ENCODE results near the gene VWA8. TPM values are rescaled to one million over a fixed set of nuclear protein-coding genes. Genes with fewer than 3 reads are reported as not detected.

The VWA8 gene
- total RNA-seq, 2 experiments from 2014 or later: 26.3 to 27.5 TPM

DNA sequence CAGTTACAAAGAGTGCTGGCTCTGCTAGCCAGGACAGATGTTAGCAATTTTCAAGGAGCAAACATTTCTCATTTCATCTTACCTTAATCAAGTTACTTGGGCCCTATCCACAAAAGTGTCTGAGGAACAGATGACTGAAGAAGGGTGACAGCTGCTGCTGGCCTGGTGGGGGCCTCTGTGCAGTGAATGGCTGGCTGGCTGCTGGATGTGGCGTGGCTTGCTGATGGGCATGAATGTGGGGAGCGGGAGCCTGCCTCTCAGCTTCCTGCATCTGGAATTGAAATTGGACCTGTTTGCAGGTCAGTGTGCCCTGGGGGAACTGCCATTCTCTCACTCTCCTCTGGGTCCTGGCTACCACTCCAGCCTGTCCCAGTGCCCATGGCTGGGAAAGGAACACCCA lies 408.9 kb downstream of the VWA8 start:
- ATAC-seq (no peak), DNase-seq (no peak)
- Mint-ChIP-seq H3K4me3 (no peak overlapping the region), H3K27ac (no peak overlapping the region), H3K4me1 (ENCODE audit: low read depth) (peaks cover 12% of the 10 kb centered on the region), H3K27me3 (no peaks in the 10 kb centered on the region), H3K36me3 (ENCODE audit: low read depth) (no peaks in the 10 kb centered on the region), H3K9me3 (no peaks in the 10 kb centered on the region)
- ChIA-PET CTCF (no interaction called here), POLR2A (no interaction called here)
- TF ChIP-seq, protein P1, sequence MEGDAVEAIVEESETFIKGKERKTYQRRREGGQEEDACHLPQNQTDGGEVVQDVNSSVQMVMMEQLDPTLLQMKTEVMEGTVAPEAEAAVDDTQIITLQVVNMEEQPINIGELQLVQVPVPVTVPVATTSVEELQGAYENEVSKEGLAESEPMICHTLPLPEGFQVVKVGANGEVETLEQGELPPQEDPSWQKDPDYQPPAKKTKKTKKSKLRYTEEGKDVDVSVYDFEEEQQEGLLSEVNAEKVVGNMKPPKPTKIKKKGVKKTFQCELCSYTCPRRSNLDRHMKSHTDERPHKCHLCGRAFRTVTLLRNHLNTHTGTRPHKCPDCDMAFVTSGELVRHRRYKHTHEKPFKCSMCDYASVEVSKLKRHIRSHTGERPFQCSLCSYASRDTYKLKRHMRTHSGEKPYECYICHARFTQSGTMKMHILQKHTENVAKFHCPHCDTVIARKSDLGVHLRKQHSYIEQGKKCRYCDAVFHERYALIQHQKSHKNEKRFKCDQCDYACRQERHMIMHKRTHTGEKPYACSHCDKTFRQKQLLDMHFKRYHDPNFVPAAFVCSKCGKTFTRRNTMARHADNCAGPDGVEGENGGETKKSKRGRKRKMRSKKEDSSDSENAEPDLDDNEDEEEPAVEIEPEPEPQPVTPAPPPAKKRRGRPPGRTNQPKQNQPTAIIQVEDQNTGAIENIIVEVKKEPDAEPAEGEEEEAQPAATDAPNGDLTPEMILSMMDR (IDR thresholded peaks at IDR 0.05): no peak
- intact Hi-C loops (cut with micrococcal nuclease): loop anchor here (5.0 kb wide), 1 partner anchor 90 kb away; no protein-coding TSS in a partner anchor

DNA sequence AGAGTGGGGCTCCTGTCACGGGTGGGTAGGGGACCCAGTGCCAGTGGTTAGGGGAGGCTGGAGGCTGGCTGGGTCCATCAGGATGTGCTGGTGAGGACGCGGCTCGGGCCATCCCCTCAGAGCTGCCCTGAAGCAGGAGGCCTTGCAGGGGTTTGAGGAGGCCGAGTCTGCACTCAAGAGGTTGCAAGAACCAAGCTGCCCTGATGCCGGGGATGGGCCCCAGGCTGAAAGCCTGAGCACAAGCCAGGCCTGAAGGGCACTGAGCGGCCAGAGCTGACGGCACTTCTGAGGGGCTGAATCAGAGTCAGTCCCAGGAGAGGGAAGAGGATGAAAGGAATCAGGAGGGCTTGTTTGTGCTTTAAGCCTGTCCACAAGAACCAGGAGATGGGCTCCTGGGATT lies 410.6 kb downstream of the VWA8 start:
- TF ChIP-seq, protein P1 (IDR thresholded peaks at IDR 0.05): no peak
- Mint-ChIP-seq H3K36me3 (ENCODE audit: low read depth) (no peaks in the 10 kb centered on the region), H3K9me3 (no peaks in the 10 kb centered on the region), H3K27me3 (no peaks in the 10 kb centered on the region), H3K27ac (no peak overlapping the region), H3K4me3 (no peak overlapping the region), H3K4me1 (ENCODE audit: low read depth) (peaks cover 27% of the 10 kb centered on the region)
- no peak for DNase-seq
- intact Hi-C loops (cut with micrococcal nuclease): loop anchor here (5.0 kb wide), 1 partner anchor 88 kb away; no protein-coding TSS in a partner anchor
- POLR2A ChIA-PET: no interaction called here
- ATAC-seq: no peak
- CTCF ChIA-PET: interaction anchor here (2.4 kb wide), 1 partner anchor 91 kb away, joined by 9 read pairs; no protein-coding TSS in a partner anchor

DNA sequence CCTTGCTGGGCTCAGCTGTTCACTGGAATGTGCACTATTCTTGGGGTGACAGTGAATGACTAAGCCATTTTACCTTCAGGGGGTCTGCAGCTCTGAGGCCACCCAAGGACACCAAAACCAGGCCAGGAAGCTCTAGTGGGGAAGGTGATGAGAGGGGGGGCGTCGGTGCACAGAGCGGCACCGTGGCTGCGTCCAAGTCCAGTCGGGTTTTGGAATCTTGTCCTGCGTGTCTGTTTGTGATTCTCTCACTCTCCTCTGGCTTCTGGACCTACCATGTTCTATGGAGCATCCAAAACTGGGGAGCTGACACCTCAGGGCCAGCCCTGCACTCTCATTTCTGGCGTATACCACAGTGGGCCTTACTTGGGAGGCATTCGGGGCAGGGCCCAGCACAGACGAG lies 411.4 kb downstream of the VWA8 start:
- intact Hi-C loops (cut with micrococcal nuclease): no loop called here
- Mint-ChIP-seq H3K4me1 (ENCODE audit: low read depth) (peaks cover 27% of the 10 kb centered on the region), H3K4me3 (no peak overlapping the region), H3K27ac (no peak overlapping the region), H3K27me3 (no peaks in the 10 kb centered on the region), H3K36me3 (ENCODE audit: low read depth) (no peaks in the 10 kb centered on the region), H3K9me3 (no peaks in the 10 kb centered on the region)
- ChIA-PET POLR2A (no interaction called here), CTCF (interaction anchor here (2.4 kb wide), 1 partner anchor 90 kb away, joined by 9 read pairs; no protein-coding TSS in a partner anchor)
- no peak for ATAC-seq
- DNase-seq: no peak
- TF ChIP-seq, protein P1 (IDR thresholded peaks at IDR 0.05): no peak

DNA sequence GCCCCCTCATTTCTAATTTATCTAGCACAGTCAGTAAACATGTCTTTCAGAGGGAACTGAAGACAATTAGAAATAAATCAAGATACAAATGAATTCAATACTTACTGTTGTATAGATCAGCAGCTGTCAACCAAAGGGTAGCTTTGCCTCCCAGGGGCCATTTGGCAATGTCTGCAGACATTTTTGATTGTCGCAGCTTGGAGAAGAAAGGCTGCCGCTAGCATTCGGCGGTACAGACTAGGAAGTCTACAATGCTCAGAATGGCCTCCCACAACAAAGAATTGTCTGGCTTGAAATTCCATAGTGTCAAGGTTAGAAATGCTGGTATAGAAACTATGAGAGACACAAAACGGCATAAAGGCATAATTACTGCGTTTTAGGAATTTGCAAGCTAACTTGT lies 412.0 kb downstream of the VWA8 start:
- no peak for ATAC-seq
- no peak overlapping the region for H3K4me3 Mint-ChIP-seq
- CTCF ChIA-PET: interaction anchor here (2.4 kb wide), 1 partner anchor 90 kb away, joined by 9 read pairs; no protein-coding TSS in a partner anchor

DNA sequence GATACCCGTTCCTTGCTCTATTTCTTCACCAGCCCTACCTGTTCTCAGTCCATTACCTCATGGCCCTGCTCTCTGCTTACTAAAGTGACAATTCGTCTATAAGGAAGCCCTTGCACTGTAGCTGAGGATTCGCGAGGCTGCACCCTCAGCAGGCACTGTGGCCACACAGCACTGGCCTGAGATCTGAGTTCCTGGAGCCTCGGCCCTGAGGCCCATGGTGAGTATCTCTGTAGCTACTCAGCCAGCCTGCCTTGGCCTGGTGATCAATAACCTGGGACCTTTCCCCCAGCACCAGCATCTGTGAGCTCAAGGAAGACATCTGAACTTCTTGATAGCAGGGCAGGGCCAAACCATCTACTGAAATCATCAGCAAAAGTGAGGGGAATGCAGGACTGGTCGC lies 412.9 kb downstream of the VWA8 start:
- Mint-ChIP-seq H3K27ac (no peak overlapping the region), H3K9me3 (peaks cover 2% of the 10 kb centered on the region), H3K27me3 (no peaks in the 10 kb centered on the region), H3K4me1 (ENCODE audit: low read depth) (peaks cover 21% of the 10 kb centered on the region), H3K36me3 (ENCODE audit: low read depth) (no peaks in the 10 kb centered on the region), H3K4me3 (no peak overlapping the region)
- intact Hi-C loops (cut with micrococcal nuclease): no loop called here
- CTCF ChIA-PET: interaction anchor here (2.4 kb wide), 1 partner anchor 89 kb away, joined by 9 read pairs; no protein-coding TSS in a partner anchor
- TF ChIP-seq, protein P1 (IDR thresholded peaks at IDR 0.05): no peak
- DNase-seq: no peak
- no peak for ATAC-seq
- POLR2A ChIA-PET: no interaction called here

More for the DNA sequence above, 412.0 kb downstream of the VWA8 start:
- Mint-ChIP-seq H3K27ac (no peak overlapping the region), H3K27me3 (no peaks in the 10 kb centered on the region), H3K4me1 (ENCODE audit: low read depth) (peaks cover 21% of the 10 kb centered on the region), H3K9me3 (no peaks in the 10 kb centered on the region), H3K36me3 (ENCODE audit: low read depth) (no peaks in the 10 kb centered on the region)
- POLR2A ChIA-PET: no interaction called here
- intact Hi-C loops (cut with micrococcal nuclease): no loop called here
- TF ChIP-seq, protein P1 (IDR thresholded peaks at IDR 0.05): no peak
- no peak for DNase-seq

Data from activated CD8-positive, alpha-beta T cell treated with anti-CD3 and anti-CD28 coated beads for 36 hours (primary cell).